Tibial artery (tissue), 4 donors: Measurements from ENCODE around the gene COQ4.

Source experiments
- DNase-seq, 2 donors: peaks; one replicate each; pipeline ENCODE4 v3.0.0-alpha.2; 2019
- H3K27ac ChIP-seq, 2 donors: fragments of 200-600 bp; sonication (generic) in 1 of 2; 1 replicate in 1 of 2; 2 replicates in 1 of 2; pipeline ENCODE4 v1.5.1; 2018 to 2019; ENCODE audit warnings: mild to moderate bottlenecking in 1 of 2
- H3K27me3 ChIP-seq, 2 donors: fragments of 200-600 bp; sonication (generic) in 1 of 2; one replicate each; pipeline versions ENCODE4 v1.5.1 to v1.6.0; 2016 to 2019
- H3K36me3 ChIP-seq, 3 donors: fragments of 200-600 bp; sonication (generic) in 2 of 3; one replicate each; pipeline ENCODE4 v1.5.1; 2016 to 2019; ENCODE audit warnings: mild to moderate bottlenecking in 2 of 3
- H3K4me1 ChIP-seq, 4 donors: fragments of 200-600 bp; sonication (generic) in 2 of 4; 1 replicate in 3 of 4; 2 replicates in 1 of 4; pipeline ENCODE4 v1.5.1; 2016 to 2019
- H3K4me3 ChIP-seq, 2 donors: fragments of 200-600 bp; sonication (generic) in 1 of 2; 1 replicate in 1 of 2; 2 replicates in 1 of 2; pipeline ENCODE4 v1.5.1; 2018 to 2019; ENCODE audit warnings: mild to moderate bottlenecking in 2 of 2
- H3K9me3 ChIP-seq, 3 donors: fragments of 200-600 bp; sonication (generic) in 1 of 3; one replicate each; pipeline ENCODE4 v1.5.1; 2016 to 2019
- CTCF ChIP-seq, 2 experiments: fragments of 200-600 bp in 1 of 2; fragments of 450-650 bp in 1 of 2; IDR thresholded peaks; one replicate each; pipeline ENCODE4 v1.5.1; 2017 to 2019; ENCODE audit warnings: antibody characterized with exemption in 2 of 2, mild to moderate bottlenecking in 1 of 2, moderate library complexity in 1 of 2
- intact Hi-C: fragments of 100-400 bp; cut with DNase I; formaldehyde crosslinking; loops from one replicate; pipeline ENCODE4 v1.15.0; 2023; ENCODE audit warnings: low total_unique reads

COQ4 gene

GRCh38 chr9:128344931-128345605, 22.4 kb downstream of the COQ4 start:
- H3K27me3 ChIP-seq = no peaks in the 10 kb centered on the region
- intact Hi-C loops = no loop called here
- H3K36me3 ChIP-seq = peaks cover 61 to 79% (median 70%) of the 10 kb centered on the region in 3 donors
- no peak for DNase-seq
- H3K4me1 ChIP-seq = peaks cover 0 to 14% (median 9%) of the 10 kb centered on the region in 4 donors
- no peak overlapping the region for H3K27ac ChIP-seq
- no peaks in the 10 kb centered on the region for H3K9me3 ChIP-seq
- no peak overlapping the region for H3K4me3 ChIP-seq
- TF ChIP-seq CTCF (IDR thresholded peaks at IDR 0.05) = no peak

- Histone ChIP-seq H3K27ac (no peak overlapping the region), H3K27me3 (no peaks in the 10 kb centered on the region), H3K4me3 (no peak overlapping the region), H3K36me3 (peaks cover 70 to 95% (median 87%) of the 10 kb centered on the region in 3 donors), H3K9me3 (no peaks in the 10 kb centered on the region), H3K4me1 (no peaks in the 10 kb centered on the region)
- DNase-seq = no peak
- intact Hi-C loops = no loop called here
- no peak for TF ChIP-seq CTCF (IDR thresholded peaks at IDR 0.05)
These were observed 26.5 kb downstream of the COQ4 start for GRCh38 chr9:128349125-128349524.

- intact Hi-C loops = no loop called here
- no peak for TF ChIP-seq CTCF (IDR thresholded peaks at IDR 0.05)
These were observed 27.1 kb downstream of the COQ4 start for GRCh38 chr9:128349772-128350171.

GRCh38 chr9:128355451-128355850, 32.8 kb downstream of the COQ4 start:
- intact Hi-C loops = no loop called here
- no peaks in the 10 kb centered on the region for H3K9me3 ChIP-seq
- H3K27ac ChIP-seq = no peak overlapping the region
- no peak overlapping the region for H3K4me3 ChIP-seq
- H3K27me3 ChIP-seq = no peaks in the 10 kb centered on the region
- H3K4me1 ChIP-seq = no peaks in the 10 kb centered on the region
- DNase-seq = no peak
- H3K36me3 ChIP-seq = peaks cover 30 to 75% (median 56%) of the 10 kb centered on the region in 3 donors
- TF ChIP-seq CTCF (IDR thresholded peaks at IDR 0.05) = no peak

More at GRCh38 chr9:128349772-128350171, 27.1 kb downstream of the COQ4 start:
- Histone ChIP-seq H3K9me3 (no peaks in the 10 kb centered on the region), H3K4me1 (no peaks in the 10 kb centered on the region), H3K4me3 (no peak overlapping the region), H3K27ac (no peak overlapping the region), H3K36me3 (peaks cover 64 to 95% (median 84%) of the 10 kb centered on the region in 3 donors), H3K27me3 (no peaks in the 10 kb centered on the region)
- no peak for DNase-seq

GRCh38 chr9:128358090-128358489, 35.5 kb downstream of the COQ4 start:
- Histone ChIP-seq H3K36me3 (peaks cover 18 to 51% (median 35%) of the 10 kb centered on the region in 3 donors), H3K27ac (no peak overlapping the region), H3K9me3 (no peaks in the 10 kb centered on the region), H3K4me1 (peaks cover 0 to 16% (median 11%) of the 10 kb centered on the region in 4 donors), H3K4me3 (no peak overlapping the region), H3K27me3 (no peaks in the 10 kb centered on the region)
- TF ChIP-seq CTCF (IDR thresholded peaks at IDR 0.05) = no peak
- DNase-seq = no peak
- intact Hi-C loops = no loop called here
